T-cell (primary cell): Measurements from ENCODE around the gene EPHA3. TPM values are rescaled to one million over a fixed set of nuclear protein-coding genes. Genes with fewer than 3 reads are reported as not detected.

Experiments
- ATAC-seq, 4 experiments: fragments of 200-7000 bp in 3 of 4; fragments of 150-1000 bp in 1 of 4; cut with Tn5 transposase; replicated peaks in 1 of 4; 1 replicate in 3 of 4; 2 replicates in 1 of 4; pipeline ENCODE4 v1.10.0; 2021; ENCODE audit warnings: moderate library complexity in 3 of 4, mild to moderate bottlenecking in 2 of 4, moderate number of reproducible peaks in 1 of 4
- CTCF ChIA-PET, 2 donors: fragments of 300-600 bp; sonication (Branson Sonifier 250); formaldehyde crosslinking; loops; one replicate each; lab custom pipeline; 2022; ENCODE audit warnings: antibody characterized with exemption in 2 of 2; lab: Charles Lee
- POLR2A ChIA-PET, 2 donors: fragments of 300-600 bp; sonication (Branson Sonifier 250); formaldehyde crosslinking; loops; one replicate each; lab custom pipeline; 2022; ENCODE audit warnings: antibody characterized with exemption in 2 of 2; lab: Charles Lee
- DNase-seq, 35 experiments: peaks; one replicate each; pipeline versions ENCODE4 v3.0.0 to v3.0.0-alpha.2; 2013 to 2023
- H3K27ac ChIP-seq: one replicate; pipeline ENCODE4 v1.5.1; 2013; ENCODE audit warnings: low read length
- H3K27me3 ChIP-seq, 2 experiments: replicated peaks in 1 of 2; 1 replicate in 1 of 2; 2 replicates in 1 of 2; pipeline versions ENCODE4 v1.6.1 to v1.7.0; 2013; ENCODE audit warnings: low read length in 1 of 2, mixed read lengths in 1 of 2; ENCODE audit not compliant: control insufficient read depth in 2 of 2, insufficient read depth in 2 of 2; ENCODE audit errors: extremely low read depth in 1 of 2
- H3K36me3 ChIP-seq, 2 donors: 1 replicate in 1 of 2; 2 replicates in 1 of 2; pipeline versions ENCODE4 v1.6.1 to v1.7.0; 2013; ENCODE audit warnings: low read length in 1 of 2; ENCODE audit not compliant: control insufficient read depth in 2 of 2, insufficient read depth in 1 of 2; ENCODE audit errors: extremely low read depth in 1 of 2
- H3K4me1 ChIP-seq, 2 experiments: 1 replicate in 1 of 2; 2 replicates in 1 of 2; pipeline versions ENCODE4 v1.6.1 to v1.7.0; 2013; ENCODE audit warnings: low read length in 2 of 2, mixed read lengths in 1 of 2; ENCODE audit not compliant: insufficient read depth in 2 of 2, control insufficient read depth in 1 of 2; ENCODE audit errors: extremely low read depth in 1 of 2
- H3K4me3 ChIP-seq, 2 donors: 1 replicate in 1 of 2; 2 replicates in 1 of 2; pipeline versions ENCODE4 v1.5.1 to v1.7.0; 2013; ENCODE audit warnings: mild to moderate bottlenecking in 2 of 2, low read length in 1 of 2, moderate library complexity in 1 of 2; ENCODE audit not compliant: control insufficient read depth in 1 of 2; ENCODE audit errors: extremely low read depth in 1 of 2
- H3K9me3 ChIP-seq: 2 replicates; pipeline ENCODE4 v1.7.0; 2013
- H3K27ac Mint-ChIP-seq, 2 donors: one replicate each; pipeline ENCODE4 v1.8.0; 2020 to 2021; ENCODE audit warnings: mild to moderate bottlenecking in 2 of 2, mixed read lengths in 2 of 2
- H3K27me3 Mint-ChIP-seq, 2 donors: one replicate each; pipeline ENCODE4 v1.8.0; 2021 to 2022; ENCODE audit warnings: mixed read lengths in 2 of 2
- H3K36me3 Mint-ChIP-seq: one replicate; pipeline ENCODE4 v1.8.0; 2021; ENCODE audit warnings: mixed read lengths
- H3K4me1 Mint-ChIP-seq, 3 donors: one replicate each; pipeline ENCODE4 v1.8.0; 2020 to 2022; ENCODE audit warnings: mixed read lengths in 3 of 3, mild to moderate bottlenecking in 1 of 3
- H3K4me3 Mint-ChIP-seq, 3 donors: one replicate each; pipeline ENCODE4 v1.8.0; 2020 to 2022; ENCODE audit warnings: mild to moderate bottlenecking in 3 of 3, mixed read lengths in 3 of 3, moderate library complexity in 3 of 3
- H3K9me3 Mint-ChIP-seq, 3 donors: one replicate each; pipeline ENCODE4 v1.8.0; 2020 to 2022; ENCODE audit warnings: mixed read lengths in 3 of 3
- WGBS: methylation state at CpG from one replicate; pipeline ENCODE4 v1.1.5; 2013; ENCODE audit warnings: missing lambda C conversion rate; ENCODE audit not compliant: insufficient coverage; 5-methylcytosine and 5-hydroxymethylcytosine counted together
- total RNA-seq, 35 experiments: library from RNA in 6 of 35; stranded (reverse) in 6 of 35; fragments of 120-200 nt in 1 of 35; gene quantifications; one replicate each; pipeline versions ENCODE4 v1.2.1 to v1.2.4 and lab custom pipeline; 2013 to 2026

EPHA3 gene
- total RNA-seq, 5 donors from 2014 or later (not counting 1 experiment from before 2014, with no cell fraction given): not detected

DNA sequence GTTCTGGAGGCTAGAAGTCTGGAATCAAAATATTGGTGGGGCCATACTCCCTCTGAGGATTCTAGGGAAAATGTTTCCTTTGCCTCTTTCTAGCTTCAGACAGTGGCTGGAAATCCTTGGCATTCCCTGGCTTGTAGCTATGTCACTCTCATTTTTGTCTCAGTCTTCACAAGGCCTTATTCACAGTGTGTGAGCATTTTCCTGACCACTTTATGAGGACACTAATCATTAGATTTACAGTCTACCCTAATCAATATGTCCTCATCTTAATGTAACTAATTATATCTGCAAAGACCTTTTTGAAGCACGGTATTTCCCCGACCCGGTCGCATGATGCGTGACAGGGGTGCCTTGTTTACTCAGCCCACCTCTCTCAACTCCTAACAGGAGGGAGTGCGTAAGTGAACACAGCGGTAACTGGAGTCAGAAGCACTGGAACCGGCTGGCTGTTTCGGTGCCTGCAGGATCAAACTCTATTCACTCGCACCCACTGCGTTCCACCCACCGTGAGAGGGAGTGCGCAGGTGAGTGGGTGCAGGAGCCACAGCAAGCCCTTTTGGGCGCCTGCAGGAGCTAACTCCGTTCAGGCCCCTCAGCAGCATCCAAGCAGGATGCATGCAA lies 155.0 kb downstream of the EPHA3 start:
- ATAC-seq (no peak), DNase-seq (no peak)
- H3K36me3 ChIP-seq: no peaks in the 10 kb centered on the region
- no peaks in the 10 kb centered on the region for H3K9me3 ChIP-seq
- Mint-ChIP-seq H3K4me3 (no peak overlapping the region), H3K27ac (no peak overlapping the region), H3K4me1 (no peaks in the 10 kb centered on the region), H3K27me3 (no peaks in the 10 kb centered on the region), H3K9me3 (peaks cover 4 to 8% (median 4%) of the 10 kb centered on the region in 3 donors), H3K36me3 (no peaks in the 10 kb centered on the region)
- POLR2A ChIA-PET: no interaction called here
- H3K4me1 ChIP-seq: no peaks in the 10 kb centered on the region
- CTCF ChIA-PET: no interaction called here
- H3K4me3 ChIP-seq: no peak overlapping the region
- 94% methylated on average over 9 of the region's 15 CpGs for WGBS
- H3K27ac ChIP-seq: no peak overlapping the region
- no peaks in the 10 kb centered on the region for H3K27me3 ChIP-seq

DNA sequence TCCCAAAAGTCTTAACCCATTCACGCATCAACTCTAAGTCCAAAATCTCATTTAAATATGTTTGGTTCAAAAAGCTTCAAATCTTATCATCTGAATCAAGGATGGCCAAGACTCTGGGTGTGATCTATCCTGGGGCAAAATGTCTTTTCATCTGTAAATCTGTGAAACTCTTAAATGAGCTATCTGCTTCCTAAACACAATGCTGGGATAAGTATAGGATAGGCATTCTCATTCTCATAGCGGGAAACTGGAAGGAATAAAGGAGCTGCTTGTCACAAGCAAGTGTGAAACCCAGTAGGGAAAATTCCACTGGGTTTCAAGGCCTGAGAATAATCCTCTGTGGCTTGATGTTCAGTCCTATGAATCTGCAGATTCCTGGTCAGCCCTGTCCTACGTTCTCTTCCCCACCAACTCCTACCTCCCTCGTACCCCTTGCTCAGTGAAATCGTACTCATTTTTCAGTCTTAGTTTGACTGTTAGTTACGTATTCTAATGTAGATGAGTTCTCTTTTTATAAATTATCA lies 156.7 kb downstream of the EPHA3 start:
- DNase-seq (no peak), ATAC-seq (no peak)
- Histone ChIP-seq H3K36me3 (no peaks in the 10 kb centered on the region), H3K27me3 (no peaks in the 10 kb centered on the region), H3K4me3 (no peak overlapping the region), H3K4me1 (no peaks in the 10 kb centered on the region), H3K9me3 (no peaks in the 10 kb centered on the region), H3K27ac (no peak overlapping the region)
- Mint-ChIP-seq H3K4me1 (no peaks in the 10 kb centered on the region), H3K9me3 (peaks cover 4 to 8% (median 6%) of the 10 kb centered on the region in 3 donors), H3K27ac (no peak overlapping the region), H3K4me3 (no peak overlapping the region), H3K36me3 (no peaks in the 10 kb centered on the region), H3K27me3 (no peaks in the 10 kb centered on the region)
- POLR2A ChIA-PET: interaction anchor here in 1 of 2 donors (0.6 kb wide), 1 partner anchor 813 kb away, joined by 3 read pairs; no protein-coding TSS in a partner anchor
- 100% methylated on average over 2 of the region's 6 CpGs for WGBS
- CTCF ChIA-PET: no interaction called here

DNA sequence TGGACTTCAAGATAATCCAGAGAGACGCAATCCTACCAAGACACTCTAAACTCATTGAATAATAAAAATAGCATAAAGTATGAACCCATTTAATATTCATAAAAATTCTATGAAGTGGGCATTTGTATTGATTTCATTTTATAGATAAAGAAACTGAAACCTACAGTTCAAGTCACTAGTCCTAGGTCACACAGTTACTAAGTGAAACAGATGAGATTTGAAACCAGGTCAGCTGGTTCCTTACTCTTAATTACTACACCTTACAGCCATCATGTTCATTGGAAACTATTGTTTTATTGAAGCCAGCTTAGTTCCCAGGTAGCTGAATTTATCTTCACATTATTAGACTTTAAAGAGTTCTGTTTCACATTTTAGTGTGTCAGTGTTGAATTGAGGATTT lies 158.7 kb downstream of the EPHA3 start:
- Mint-ChIP-seq H3K4me3 (no peak overlapping the region), H3K9me3 (peaks cover 7 to 10% (median 8%) of the 10 kb centered on the region in 3 donors), H3K27me3 (no peaks in the 10 kb centered on the region), H3K4me1 (no peaks in the 10 kb centered on the region), H3K36me3 (no peaks in the 10 kb centered on the region), H3K27ac (no peak overlapping the region)
- ChIA-PET CTCF (no interaction called here), POLR2A (no interaction called here)
- H3K4me1 ChIP-seq: no peaks in the 10 kb centered on the region
- H3K4me3 ChIP-seq: no peak overlapping the region
- no peaks in the 10 kb centered on the region for H3K27me3 ChIP-seq
- no peaks in the 10 kb centered on the region for H3K36me3 ChIP-seq
- ATAC-seq: no peak
- H3K27ac ChIP-seq: no peak overlapping the region
- WGBS: no CpG with 5 or more reads among the region's 1 CpG
- no peaks in the 10 kb centered on the region for H3K9me3 ChIP-seq
- DNase-seq: no peak

DNA sequence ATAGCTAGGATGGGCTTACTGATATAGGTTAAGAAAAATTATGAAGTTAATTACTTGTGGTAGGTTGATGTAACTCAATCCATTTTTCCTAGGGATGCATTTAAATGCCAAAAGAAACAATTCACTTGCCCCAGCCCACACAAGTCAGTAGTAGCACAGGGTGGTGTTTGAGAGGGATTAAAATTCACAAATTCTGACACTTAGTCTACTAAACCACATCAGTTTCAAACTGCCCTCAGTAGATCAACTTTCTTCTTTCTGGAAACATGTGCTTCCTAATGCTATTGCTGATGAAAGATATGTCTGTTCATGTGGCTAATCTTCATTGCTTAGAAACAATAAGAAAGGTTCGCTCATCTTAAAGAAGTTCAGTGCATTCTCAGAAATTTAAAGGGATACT lies 160.6 kb downstream of the EPHA3 start:
- no peak overlapping the region for H3K4me3 ChIP-seq
- no peaks in the 10 kb centered on the region for H3K27me3 ChIP-seq
- no CpG with 5 or more reads among the region's 1 CpG for WGBS
- no peaks in the 10 kb centered on the region for H3K36me3 ChIP-seq
- no peaks in the 10 kb centered on the region for H3K27me3 Mint-ChIP-seq
- peaks cover 5 to 13% (median 5%) of the 10 kb centered on the region in 3 donors for H3K9me3 Mint-ChIP-seq
- no peak overlapping the region for H3K4me3 Mint-ChIP-seq
- ChIA-PET POLR2A (no interaction called here), CTCF (no interaction called here)
- H3K9me3 ChIP-seq: no peaks in the 10 kb centered on the region
- H3K27ac ChIP-seq: no peak overlapping the region
- ATAC-seq (no peak), DNase-seq (no peak)
- no peaks in the 10 kb centered on the region for H3K36me3 Mint-ChIP-seq
- H3K4me1 ChIP-seq: no peaks in the 10 kb centered on the region
- H3K27ac Mint-ChIP-seq: no peak overlapping the region
- H3K4me1 Mint-ChIP-seq: no peaks in the 10 kb centered on the region

DNA sequence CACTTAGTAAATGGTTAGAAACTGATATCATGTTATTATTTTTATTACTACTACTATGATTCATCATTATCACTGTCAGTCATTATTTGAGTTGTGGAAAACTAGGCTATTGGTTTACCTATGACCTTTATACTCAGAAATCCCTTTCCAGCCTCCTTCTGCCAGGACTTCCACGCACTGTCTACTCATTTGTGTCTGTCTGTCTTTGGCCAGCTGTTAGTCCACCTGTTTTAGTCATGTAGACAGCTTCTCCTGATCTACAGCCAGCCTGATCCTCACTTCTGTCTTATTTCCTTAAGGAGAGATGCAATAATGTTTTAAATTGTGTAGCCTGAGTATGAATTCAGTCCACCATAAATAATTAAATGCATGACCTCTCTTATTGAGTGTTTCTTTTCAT lies 162.8 kb downstream of the EPHA3 start:
- no peaks in the 10 kb centered on the region for H3K27me3 Mint-ChIP-seq
- peaks cover 0 to 13% (median 3%) of the 10 kb centered on the region in 3 donors for H3K9me3 Mint-ChIP-seq
- Histone ChIP-seq H3K27ac (no peak overlapping the region), H3K4me3 (no peak overlapping the region), H3K9me3 (no peaks in the 10 kb centered on the region), H3K4me1 (no peaks in the 10 kb centered on the region), H3K27me3 (no peaks in the 10 kb centered on the region), H3K36me3 (no peaks in the 10 kb centered on the region)
- H3K4me3 Mint-ChIP-seq: no peak overlapping the region
- ATAC-seq (no peak), DNase-seq (no peak)
- no peak overlapping the region for H3K27ac Mint-ChIP-seq
- ChIA-PET POLR2A (no interaction called here), CTCF (no interaction called here)
- no peaks in the 10 kb centered on the region for H3K4me1 Mint-ChIP-seq
- H3K36me3 Mint-ChIP-seq: no peaks in the 10 kb centered on the region
- no CpG with 5 or more reads among the region's 1 CpG for WGBS

DNA sequence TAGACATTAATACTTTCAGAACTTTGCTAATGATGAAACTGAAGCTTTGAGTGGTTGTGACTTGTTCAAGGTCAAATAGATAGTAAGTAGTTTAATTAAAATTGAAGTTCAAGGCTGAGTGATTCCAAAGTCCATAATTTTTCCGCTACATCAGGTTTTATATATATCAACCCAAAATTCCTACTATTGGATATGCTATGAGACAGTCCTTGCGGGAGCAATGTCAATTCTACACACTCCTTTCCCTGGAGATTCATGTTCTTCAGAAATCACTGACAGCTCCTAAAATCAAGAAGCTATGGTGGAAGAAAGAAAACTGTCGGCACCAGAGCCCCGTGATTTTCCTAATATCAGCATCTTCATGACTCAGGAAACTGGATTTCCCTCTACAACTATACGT lies 167.6 kb downstream of the EPHA3 start:
- POLR2A ChIA-PET: no interaction called here
- no CpG with 5 or more reads among the region's 5 CpGs for WGBS

More for the DNA sequence above, 167.6 kb downstream of the EPHA3 start:
- Histone ChIP-seq H3K36me3 (no peaks in the 10 kb centered on the region), H3K4me1 (no peaks in the 10 kb centered on the region), H3K9me3 (no peaks in the 10 kb centered on the region), H3K27ac (no peak overlapping the region), H3K4me3 (no peak overlapping the region), H3K27me3 (no peaks in the 10 kb centered on the region)
- no peak for DNase-seq
- H3K4me1 Mint-ChIP-seq: no peaks in the 10 kb centered on the region
- H3K27me3 Mint-ChIP-seq: no peaks in the 10 kb centered on the region
- CTCF ChIA-PET: no interaction called here
- H3K27ac Mint-ChIP-seq: no peak overlapping the region
- H3K36me3 Mint-ChIP-seq: no peaks in the 10 kb centered on the region
- ATAC-seq: no peak
- no peak overlapping the region for H3K4me3 Mint-ChIP-seq
- peaks cover 0 to 8% (median 7%) of the 10 kb centered on the region in 3 donors for H3K9me3 Mint-ChIP-seq
